Stimulated activated CD8-positive, alpha-beta memory T cell treated with anti-CD3 and anti-CD28 coated beads, Interleukin-4, amount 100 ng/mL, for 1 hour (primary cell): ENCODE data around the gene WDFY2.

ENCODE experiments used
- DNase-seq, 2 donors: peaks; one replicate each; pipeline ENCODE4 v3.0.0-alpha.2; 2020; ENCODE audit warnings: low read depth in 2 of 2, low spot score in 1 of 2

WDFY2 gene

DNA sequence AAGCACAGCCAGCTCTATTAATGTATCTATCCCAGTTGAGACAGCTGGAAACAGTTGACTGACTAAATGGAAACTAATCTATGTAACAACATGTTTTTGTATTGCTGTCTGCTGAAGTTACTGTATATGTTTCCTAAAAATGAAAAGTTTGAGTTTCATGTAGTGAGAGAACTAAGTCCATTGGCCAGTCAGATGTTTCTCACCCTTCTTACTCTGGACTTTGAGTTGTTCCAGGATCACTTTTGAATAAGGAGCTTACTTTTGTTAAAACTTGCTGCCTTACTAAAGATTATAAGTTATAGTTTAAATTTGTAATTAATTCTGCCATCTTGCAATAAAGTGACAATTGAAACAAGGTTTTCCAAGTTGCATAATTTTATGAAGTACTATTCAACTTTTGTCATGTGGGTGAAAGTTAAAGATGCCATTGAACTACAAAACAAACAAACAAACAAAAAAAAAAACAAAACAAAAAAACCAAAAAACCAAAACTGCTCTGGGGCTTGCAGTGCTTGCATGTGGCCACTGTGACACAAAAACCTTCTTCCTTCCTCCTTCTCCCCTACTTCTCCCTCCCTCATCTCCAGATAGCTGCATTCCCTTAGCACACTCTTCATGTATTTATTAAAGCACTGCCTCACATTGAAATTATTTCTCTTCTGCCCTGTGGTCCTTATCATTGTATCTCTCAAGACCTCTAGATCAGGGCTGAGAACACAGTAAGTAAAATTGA is 15.3 kb downstream of the WDFY2 start:
- no peak for DNase-seq

DNA sequence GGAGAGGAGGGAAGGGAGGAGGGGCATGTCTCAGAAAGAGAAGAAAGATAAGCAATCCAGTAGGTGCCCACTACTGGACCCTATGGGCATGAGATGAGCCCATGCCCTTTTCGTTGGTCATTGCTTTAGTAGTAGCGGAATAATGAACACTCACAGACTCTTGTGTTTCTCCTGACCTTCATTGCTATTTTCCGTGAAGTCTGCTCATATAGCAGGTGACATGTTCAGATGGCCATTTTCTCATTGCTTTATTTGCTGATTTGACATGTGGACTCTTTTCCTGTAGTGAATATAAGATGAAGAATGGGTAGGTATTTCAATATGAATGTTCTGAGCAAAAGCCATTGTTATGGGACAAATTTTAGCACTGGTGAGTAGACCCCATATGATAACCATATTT is 16.4 kb downstream of the WDFY2 start:
- no peak for DNase-seq

DNA sequence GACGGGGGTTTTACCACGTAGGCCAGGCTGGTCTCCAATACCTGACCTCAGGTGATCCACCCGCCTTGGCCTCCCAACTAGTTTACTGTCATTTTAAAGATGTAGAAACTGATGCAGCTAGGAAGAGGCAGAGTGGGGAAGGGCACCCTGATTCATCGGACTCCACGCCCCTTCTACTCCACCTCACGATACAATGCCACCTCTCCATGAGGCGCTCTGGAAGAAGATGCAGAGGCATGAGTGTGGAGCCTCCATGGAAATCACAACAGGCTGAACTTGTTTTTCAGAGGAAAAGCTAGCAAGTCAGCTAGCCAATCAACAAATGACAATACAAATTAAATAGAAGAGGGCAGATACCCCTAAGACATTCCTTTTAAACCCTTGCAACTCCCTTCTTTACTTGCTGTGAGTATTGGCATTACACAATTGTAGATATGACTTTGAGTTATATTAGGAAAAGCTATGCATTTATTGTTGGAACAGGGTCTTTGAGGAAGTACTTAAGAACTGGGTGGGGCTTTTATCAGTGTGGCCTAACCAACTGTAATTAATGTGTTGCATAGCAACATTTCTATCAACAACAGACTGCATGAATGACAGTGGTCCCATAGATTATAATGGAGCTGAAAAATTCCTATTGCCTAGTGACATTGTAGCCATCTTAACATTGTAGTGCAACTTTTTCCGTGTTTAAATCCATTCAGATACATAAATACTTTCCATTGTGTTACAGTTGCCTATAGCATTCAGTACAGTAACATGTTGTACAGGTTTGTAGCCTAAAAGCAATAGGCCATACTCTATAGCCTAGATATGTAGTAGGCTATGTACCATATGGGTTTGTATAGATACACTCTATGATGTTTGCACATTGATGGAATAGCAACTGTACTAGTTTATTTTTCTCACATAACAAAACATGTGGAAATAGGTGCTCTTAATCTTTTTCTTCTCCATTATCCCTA is 17.6 kb downstream of the WDFY2 start:
- no peak for DNase-seq

DNA sequence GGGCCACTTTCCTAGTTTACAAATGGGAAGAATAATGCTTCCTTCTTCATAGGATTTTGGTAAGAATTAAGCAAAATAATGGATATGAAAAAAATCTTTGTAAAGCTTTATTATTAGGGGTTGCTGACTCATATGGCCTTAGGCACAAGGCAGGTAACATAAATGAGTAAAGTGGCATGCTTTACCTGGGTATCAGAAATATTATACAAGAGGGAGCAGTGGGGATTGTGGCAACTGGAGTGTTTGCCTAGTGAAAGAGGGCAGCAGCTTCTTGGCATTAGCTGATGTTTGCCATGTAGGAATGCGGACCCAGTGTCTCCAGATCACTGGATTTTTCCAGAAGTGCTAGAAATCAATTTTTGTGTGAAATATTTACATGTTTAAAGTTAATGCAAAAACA is 19.5 kb downstream of the WDFY2 start:
- no peak for DNase-seq

DNA sequence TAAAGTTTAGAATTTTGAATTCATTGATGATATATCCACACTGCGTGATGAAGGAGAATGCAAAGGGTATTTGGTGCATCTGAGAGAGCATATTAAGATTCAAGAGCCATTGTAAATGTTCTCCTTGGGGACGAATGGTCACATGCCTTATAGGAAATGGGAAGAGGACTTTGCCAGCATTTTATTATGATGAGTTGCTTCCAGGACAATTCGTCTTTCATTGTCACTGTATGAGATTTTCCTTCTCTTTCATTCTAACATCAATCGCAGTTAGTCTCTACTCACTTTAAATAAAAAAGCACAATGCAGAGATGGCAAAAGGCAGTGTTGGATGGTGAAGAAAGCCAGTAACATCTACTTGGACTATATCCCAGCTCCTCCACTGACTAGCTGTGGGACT is 21.4 kb downstream of the WDFY2 start:
- no peak for DNase-seq

DNA sequence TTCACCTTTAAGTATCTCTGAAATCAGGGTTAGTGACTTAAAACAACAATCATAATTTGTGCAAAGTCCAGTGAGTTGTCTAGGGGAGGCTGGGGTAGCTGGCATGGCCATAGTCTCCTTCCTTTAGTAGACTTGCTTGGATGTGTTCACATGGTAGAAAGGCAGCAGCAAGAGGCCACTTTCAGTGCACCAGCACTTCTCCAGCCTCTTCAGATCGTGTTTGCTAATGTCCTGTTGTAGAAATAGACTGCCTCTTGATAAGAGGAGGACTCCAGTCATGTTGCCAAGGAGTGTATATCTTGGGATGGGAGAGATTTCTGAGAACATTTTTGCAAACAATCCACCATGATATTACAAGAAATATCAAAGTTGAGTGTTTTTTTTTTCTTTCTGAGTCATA is 22.9 kb downstream of the WDFY2 start:
- DNase-seq = no peak

DNA sequence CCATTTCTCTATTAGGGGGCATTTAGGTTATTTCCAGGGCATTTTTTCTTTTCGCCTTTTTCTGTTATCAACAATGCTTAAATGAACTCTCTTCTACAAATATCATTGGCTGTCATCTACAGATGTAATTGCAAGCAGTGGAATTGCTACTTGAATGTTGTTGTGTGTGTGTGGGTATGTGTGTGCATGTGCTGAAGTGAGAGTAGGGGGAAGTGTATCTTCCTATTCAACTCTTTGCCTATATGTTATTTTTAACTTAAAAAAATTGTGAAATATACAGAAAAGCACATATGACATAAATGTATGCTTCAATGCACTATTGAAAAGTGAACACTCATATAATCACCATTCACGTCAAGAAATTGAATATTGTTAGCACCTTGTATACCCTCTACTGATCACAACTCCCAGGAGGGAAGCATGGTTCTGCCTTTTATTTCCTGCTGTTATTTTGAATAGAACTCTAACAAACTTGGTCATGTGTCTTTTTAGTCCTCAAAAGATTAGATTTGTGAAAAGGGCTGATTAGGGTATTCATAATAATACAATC is 24.7 kb downstream of the WDFY2 start:
- no peak for DNase-seq

DNA sequence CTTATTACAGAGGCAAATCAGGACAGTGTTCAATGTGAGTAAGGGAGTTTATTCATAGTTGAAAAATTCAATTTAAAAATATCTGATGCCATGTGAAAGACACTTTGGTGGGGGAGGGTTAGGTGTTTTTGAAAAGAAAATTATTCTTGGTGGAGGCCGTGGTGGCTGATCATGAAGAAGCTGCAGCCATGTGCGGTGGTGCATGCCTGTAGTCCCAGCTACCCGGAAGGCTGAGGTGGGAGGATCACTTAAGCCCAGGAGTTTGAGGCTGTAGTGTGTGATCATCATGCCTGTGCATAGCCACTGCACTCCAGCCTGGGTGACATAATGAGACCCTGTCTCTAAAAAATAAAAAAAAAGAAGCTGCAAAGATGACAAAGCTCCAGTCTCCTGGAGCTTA is 28.6 kb downstream of the WDFY2 start:
- no peak for DNase-seq

DNA sequence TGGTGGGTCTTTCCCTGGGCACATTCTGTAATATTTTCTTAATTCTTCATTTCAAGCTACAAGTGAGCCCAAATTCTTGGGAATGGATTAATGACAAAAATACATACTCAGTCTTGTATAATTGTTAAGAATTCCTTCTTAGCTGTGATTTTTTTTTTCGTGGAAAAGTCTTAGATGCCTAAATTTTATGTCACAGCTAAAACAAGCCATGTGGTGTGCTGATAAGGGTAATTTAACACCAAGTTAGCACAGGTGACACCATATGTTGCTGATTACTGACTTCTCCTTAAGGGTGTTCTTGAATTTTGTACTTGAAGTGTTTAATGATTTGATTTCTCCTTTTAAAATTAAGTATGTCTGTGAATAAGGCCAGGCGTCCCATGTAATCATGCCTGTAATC is 29.3 kb downstream of the WDFY2 start:
- no peak for DNase-seq

DNA sequence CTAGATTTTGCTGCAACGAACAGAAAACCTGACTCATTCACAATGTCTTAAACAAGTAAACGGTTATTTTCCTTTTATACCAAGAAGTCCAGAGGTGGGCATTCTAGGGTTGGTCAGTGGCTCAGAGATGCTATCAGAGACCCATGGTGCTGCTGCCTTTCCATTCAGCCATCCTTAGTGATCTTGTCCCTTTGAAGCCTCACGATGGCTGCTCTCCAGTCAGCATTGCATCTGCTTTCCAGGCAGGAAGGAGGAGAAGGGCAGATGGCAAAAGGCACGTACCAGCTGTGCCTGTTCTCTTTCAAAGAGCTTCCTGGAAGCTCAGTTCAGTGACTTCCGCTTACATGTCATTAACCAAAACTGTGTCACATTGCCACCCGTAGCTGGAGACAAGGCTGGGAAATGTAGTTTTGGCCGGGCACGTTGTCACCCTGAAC is 30.1 kb downstream of the WDFY2 start:
- DNase-seq = peak; percentile 5

DNA sequence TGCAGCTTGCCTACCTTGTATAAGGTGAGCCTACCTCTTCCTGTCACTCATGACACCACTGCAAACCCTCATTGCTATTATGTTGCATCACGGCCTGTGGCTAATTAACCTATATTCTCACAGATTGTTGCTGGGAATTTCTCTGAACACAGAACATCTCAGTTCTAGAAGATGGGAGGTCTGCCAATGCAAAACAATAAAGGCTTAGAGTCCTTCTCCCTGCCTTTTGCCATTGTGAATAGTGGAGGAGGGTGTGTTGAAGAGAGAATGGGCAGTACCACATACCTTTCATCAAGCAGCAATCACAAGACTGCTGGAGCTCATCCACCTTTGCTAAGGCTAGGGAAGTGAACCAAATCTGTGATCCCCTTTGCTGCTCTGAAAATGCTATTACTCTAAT is 34.4 kb downstream of the WDFY2 start:
- no peak for DNase-seq

DNA sequence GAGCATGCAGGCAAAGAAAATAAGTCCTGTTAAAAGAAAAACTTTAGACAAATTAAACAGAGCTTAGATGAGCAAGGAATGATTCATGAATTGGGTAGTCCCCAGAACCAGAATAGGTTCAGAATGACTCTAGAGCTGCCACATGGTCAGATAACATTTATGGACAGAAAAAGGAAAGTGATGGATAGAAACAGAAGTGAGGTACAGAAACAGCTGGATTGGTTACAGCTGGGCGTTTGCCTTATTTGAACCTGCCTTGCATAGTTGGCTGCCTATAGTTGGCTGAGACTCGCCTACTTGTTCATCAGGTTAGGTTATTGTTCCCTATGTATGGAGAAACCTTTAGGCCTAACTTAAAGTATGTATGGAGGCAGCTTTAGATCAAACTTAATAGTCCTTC is 35.4 kb downstream of the WDFY2 start:
- no peak for DNase-seq

DNA sequence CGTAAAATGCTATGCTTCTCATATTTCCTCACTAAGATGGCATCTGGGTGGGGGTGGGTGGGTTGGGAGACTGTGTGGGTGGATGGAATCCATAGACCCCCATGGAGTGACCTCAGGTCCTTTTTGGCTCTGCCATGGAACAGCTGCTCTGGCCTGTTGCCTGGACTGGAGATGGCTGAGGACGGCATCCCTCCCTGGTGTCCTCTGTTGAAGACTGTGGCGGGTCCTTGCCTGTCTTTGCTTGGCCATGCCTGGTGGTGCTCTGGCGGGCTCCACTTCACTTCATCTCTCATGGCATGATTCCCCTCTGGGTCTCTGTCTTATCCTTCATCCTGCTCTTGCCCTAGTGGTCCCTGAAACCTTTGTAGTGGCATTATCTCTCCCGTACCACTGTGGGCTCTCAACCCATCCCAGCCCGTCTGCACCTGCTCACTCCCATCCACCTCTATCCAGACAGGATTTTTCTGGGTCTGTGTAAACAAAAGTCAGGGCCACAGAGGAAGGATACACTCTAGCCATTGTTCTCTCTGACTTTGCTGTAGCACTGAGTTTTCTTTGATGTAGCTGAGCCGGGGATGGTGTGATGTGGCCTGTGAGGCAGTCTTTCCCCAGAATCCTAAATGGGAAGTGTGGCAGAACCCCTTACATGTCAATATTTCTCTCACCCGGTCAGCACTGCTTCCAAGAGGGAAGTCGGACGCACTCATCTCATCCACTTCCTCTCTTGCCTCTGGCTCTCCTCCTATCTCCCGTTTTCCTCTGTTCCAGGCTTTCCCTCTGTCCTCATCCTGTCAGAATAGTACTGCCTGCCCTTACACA is 36.1 kb downstream of the WDFY2 start:
- no peak for DNase-seq

DNA sequence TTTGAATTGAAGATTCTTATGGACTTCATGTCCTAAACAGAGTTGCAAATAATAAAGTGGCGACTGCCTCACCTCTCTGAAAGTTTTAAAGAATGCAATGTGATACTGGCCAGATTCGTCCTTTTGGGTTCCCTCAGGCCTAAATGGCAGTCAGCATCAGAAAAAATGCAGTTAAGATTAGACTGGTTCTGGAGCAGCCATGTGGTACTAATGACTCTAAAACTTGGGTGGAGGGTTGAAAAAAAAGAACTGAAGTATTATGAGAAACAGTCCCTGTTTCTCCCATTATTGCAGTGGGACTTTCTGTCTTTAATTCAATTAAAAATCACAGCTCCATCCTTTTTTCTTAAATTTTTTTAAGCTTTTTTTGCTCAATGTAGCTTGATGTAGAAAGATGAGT is 37.3 kb downstream of the WDFY2 start:
- no peak for DNase-seq

DNA sequence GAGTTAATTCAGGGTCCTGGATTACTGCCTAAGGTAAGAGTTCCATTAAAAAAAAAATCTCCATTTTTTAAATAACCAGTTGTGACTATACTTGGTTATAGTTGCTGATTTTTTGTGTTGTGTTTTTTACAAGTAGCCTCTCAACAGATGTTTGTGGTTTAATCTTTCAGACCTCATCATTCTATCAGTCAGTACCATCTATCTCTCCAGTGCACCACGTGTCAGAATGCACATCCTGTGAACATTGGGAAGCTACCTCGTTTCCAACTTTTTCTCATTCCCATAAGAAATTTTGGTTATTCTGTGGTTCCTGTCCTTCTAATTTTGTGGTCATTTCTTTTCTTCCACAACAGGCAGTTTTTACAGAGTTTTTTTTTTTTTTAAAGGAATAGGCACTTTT is 39.2 kb downstream of the WDFY2 start:
- DNase-seq = no peak

DNA sequence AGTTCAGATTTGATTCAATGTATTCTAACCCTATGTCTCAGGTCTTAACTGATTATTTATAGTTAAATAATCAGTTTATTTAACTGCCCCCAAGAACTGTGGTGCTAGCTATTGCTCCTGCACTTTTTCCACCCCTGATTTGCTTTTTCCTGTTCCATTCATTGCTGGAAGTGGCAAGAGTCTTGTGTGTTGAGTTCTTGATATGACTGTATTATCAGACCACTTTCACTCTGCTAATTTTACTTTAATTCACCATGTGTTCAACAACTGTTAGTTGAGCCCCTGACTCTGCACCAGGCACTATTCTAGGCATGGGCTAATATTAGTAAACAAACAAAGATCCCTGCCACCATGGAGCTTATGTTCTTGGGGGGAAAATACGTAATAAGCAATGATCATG is 39.9 kb downstream of the WDFY2 start:
- DNase-seq = no peak

DNA sequence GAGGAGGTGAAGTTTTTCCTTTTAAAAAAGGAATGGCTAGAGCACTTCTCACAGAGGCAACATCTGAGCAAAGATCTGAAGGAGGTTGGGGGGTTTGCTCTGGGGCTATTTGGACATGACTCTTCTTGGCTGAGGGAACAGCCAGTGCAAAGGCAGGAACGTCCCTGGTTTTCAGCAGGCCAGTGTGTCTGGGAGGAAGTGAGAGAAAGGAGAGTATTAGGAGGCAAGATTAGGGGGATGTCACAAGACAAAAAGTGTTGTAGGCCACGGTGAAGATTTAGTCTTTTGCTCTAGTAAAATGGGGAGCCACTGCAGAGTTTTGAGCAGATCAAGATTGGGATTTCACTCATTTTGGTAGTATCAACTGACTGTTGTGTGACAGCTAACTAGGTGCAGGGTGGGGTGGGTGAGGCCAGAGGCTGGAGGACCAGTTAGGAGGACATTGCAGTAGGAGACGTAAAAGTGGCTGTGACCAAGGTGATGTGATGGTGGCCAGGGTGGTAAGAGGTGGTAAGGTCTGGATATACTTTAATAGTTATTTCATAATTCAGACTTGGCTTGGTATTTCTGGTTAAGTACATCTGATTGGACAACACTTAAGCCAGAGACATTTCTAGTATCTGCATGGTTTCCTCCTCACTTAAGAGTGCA is 40.6 kb downstream of the WDFY2 start:
- DNase-seq = no peak

DNA sequence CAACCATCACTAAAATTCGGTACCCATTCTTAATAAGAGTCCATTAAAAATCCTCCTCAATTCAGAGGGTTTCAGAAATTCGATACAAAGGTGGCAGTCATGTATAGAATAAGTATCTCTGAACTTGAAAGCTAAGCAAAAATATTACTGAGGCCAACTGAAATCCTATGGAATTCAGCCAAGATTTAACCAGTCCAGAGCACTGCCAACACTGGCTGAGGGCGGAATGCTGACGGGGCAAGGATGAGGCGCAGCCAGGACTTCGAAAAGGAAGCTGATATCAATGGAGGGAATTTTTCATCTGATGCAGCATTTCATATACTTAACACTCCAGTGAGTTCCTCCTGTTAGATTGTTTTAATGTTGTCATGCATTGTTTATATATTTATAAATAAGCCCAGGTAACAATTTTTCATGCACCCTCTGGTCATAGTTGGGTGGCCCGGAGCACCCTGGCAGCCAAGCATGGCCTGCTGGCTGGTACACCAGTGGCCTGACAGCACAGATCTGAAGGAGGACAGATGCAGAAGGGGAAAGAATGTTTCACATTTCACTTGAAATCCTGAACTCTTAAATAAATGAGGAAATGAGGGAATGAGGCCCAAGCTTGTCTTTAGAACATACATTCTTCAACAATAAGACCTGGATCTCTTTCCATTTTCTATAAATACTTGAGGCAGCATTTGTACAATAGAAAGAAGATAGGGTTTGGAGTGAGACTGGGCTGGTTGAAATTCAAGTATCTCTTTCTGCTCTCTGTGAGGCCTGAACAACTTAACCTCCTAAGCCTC is 41.5 kb downstream of the WDFY2 start:
- no peak for DNase-seq

DNA sequence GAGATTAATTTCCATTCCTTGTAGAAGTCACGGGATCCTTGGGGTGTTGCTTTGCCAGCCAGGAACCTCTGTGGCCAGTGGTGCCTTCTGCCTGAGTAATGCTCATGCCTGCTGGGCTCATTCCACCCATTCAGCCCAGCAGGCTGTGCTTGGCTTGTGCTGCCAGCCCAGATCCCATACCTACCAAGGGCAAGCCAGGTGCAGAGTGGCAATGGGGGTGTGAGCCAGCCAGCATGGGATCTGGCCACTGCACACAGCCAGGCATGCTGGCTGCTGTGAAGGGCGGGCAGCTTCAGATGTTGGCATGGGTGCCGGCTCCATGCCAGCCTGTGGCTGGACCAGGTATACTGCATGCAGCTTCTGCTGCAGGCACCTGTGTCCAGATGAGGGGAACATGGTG is 42.5 kb downstream of the WDFY2 start:
- DNase-seq = no peak
